IMR-90 (cell line): ENCODE data around the gene RNF212B. TPM values are rescaled to one million over a fixed set of nuclear protein-coding genes. Genes with fewer than 3 reads are reported as not detected.

Source experiments
- CHD1 ChIP-seq: IDR thresholded peaks from 2 replicates; pipeline ENCODE4 v1.6.1; 2012; ENCODE audit warnings: low read depth, low read length, improper control_type of control experiment
- MAFK ChIP-seq: IDR thresholded peaks from 2 replicates; pipeline ENCODE4 v1.6.1; 2012; ENCODE audit warnings: low read depth, low read length, improper control_type of control experiment
- POLR2A ChIP-seq: IDR thresholded peaks from 2 replicates; pipeline ENCODE4 v1.6.1; 2012; ENCODE audit warnings: mild to moderate bottlenecking, low read depth, low read length
- SMC3 ChIP-seq: fragments of 150-350 bp; IDR thresholded peaks from 2 replicates; pipeline ENCODE4 v1.6.1; 2016; ENCODE audit warnings: low read depth, mild to moderate bottlenecking, antibody characterized with exemption, low read length, moderate library complexity
- polyA plus RNA-seq, 3 experiments: library from polyadenylated mRNA; depleted of rRNA; stranded (reverse); fragments of >200 nt; gene quantifications; 2 replicates each; pipeline ENCODE4 v1.2.3, GENCODE V29; 2012; ENCODE audit warnings: low replicate concordance in 1 of 3
- total RNA-seq: library from RNA; depleted of rRNA; stranded (reverse); fragments of >200 nt; gene quantifications from 2 replicates; pipeline ENCODE4 v1.2.3, GENCODE V29; 2012
- TF ChIP-seq, protein P1 (sequence below): conservative IDR thresholded peaks from 2 replicates; pipeline ENCODE4 v1.5.1; 2012; ENCODE audit warnings: mild to moderate bottlenecking, low read depth, low read length, improper control_type of control experiment

RNF212B gene
- total and polyA plus RNA-seq, 2 of the 4 experiments (the other 2 are of a cell fraction) = not detected

DNA sequence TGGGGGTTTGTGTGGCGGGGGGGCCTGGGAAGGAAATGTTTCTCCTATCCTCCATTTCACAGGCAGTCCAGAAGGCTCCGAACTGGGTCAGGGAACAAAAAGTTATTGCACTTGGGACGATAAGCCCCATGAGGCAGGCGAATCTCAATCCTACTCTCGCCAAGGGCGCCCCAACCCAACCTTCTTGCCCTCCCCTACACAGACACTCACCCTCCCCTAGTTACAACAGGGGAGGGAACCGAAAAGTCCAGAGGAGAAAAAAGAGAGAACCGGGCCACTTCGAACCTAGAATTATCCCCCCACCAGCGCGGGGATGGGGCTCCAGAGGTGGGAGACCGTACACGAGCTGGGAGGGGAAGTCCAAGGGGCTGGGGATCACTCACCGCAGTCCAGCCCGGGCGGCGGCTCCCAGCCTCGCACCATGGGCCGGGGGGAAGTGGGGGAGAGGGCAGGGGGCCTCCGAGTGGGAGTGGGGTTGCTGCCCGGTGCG, 47.8 kb downstream of the RNF212B start (continued):
- TF ChIP-seq SMC3 (no peak), CHD1 (no peak), POLR2A (no peak), MAFK (no peak)
- TF ChIP-seq, protein P1, sequence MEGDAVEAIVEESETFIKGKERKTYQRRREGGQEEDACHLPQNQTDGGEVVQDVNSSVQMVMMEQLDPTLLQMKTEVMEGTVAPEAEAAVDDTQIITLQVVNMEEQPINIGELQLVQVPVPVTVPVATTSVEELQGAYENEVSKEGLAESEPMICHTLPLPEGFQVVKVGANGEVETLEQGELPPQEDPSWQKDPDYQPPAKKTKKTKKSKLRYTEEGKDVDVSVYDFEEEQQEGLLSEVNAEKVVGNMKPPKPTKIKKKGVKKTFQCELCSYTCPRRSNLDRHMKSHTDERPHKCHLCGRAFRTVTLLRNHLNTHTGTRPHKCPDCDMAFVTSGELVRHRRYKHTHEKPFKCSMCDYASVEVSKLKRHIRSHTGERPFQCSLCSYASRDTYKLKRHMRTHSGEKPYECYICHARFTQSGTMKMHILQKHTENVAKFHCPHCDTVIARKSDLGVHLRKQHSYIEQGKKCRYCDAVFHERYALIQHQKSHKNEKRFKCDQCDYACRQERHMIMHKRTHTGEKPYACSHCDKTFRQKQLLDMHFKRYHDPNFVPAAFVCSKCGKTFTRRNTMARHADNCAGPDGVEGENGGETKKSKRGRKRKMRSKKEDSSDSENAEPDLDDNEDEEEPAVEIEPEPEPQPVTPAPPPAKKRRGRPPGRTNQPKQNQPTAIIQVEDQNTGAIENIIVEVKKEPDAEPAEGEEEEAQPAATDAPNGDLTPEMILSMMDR = no peak
